IPS-18c (cell line): Measurements from ENCODE around the gene CXCL9.
"Not testable (repeated sequence)": the region's sequence is repeated elsewhere in the genome, so short reads cannot be mapped to it uniquely, and the experiment has no call there.

ENCODE experiments used
- H3K4me3 ChIP-seq: 2 replicates; pipeline ENCODE4 v1.7.0; 2013; ENCODE audit warnings: low read depth, mild to moderate bottlenecking, low read length, moderate library complexity; ENCODE audit not compliant: insufficient read depth
- H3K9me3 ChIP-seq: one replicate; pipeline ENCODE4 v1.6.1; 2013; ENCODE audit warnings: mild to moderate bottlenecking, low read length, moderate library complexity; ENCODE audit not compliant: control insufficient read depth, insufficient read depth

CXCL9 gene

GRCh38 chr4:75992462-75992861, 14.8 kb downstream of the CXCL9 start:
- Histone ChIP-seq H3K9me3 (no peaks in the 10 kb centered on the region), H3K4me3 (no peak overlapping the region)

- Histone ChIP-seq H3K9me3 (no peaks in the 10 kb centered on the region), H3K4me3 (peak overlapping the region; percentile 90)
These were observed 17.3 kb downstream of the CXCL9 start for GRCh38 chr4:75989846-75990528.

- Histone ChIP-seq H3K4me3 (no peak overlapping the region), H3K9me3 (peaks cover 2% of the 10 kb centered on the region)
These were observed 22.2 kb downstream of the CXCL9 start for GRCh38 chr4:75985116-75985515.

- H3K9me3 ChIP-seq, result peaks cover 2% of the 10 kb centered on the region
- H3K4me3 ChIP-seq, result no peak overlapping the region
These were observed 26.7 kb downstream of the CXCL9 start for GRCh38 chr4:75980576-75980975.

GRCh38 chr4:75976177-75976576, 31.1 kb downstream of the CXCL9 start:
- Histone ChIP-seq H3K4me3 (no peak overlapping the region), H3K9me3 (no peaks in the 10 kb centered on the region)

GRCh38 chr4:75973766-75974165, 33.5 kb downstream of the CXCL9 start:
- Histone ChIP-seq H3K4me3 (no peak overlapping the region), H3K9me3 (no peaks in the 10 kb centered on the region)

- H3K9me3 ChIP-seq, result peaks cover 5% of the 10 kb centered on the region
- no peak overlapping the region for H3K4me3 ChIP-seq
These were observed 39.2 kb downstream of the CXCL9 start for GRCh38 chr4:75968084-75968483.

- Histone ChIP-seq H3K9me3 (peaks cover 5% of the 10 kb centered on the region), H3K4me3 (no peak overlapping the region)
These were observed 43.8 kb downstream of the CXCL9 start for GRCh38 chr4:75963558-75963957.

GRCh38 chr4:75962072-75962471, 45.2 kb downstream of the CXCL9 start:
- H3K4me3 ChIP-seq, H3K9me3 ChIP-seq: not testable (repeated sequence)

- H3K9me3 ChIP-seq, H3K4me3 ChIP-seq: not testable (repeated sequence)
These were observed 48.8 kb downstream of the CXCL9 start for GRCh38 chr4:75958546-75958945.

GRCh38 chr4:75954811-75955210, 52.5 kb downstream of the CXCL9 start:
- H3K4me3 ChIP-seq, H3K9me3 ChIP-seq: not testable (repeated sequence)

- Histone ChIP-seq H3K4me3 (no peak overlapping the region), H3K9me3 (no peaks in the 10 kb centered on the region)
These were observed 53.8 kb downstream of the CXCL9 start for GRCh38 chr4:75953509-75953908.
